CD4-positive, alpha-beta T cell treated with Interleukin-21 for 1 hour (primary cell): ENCODE measurements around the gene ZFYVE26.
"Not testable (repeated sequence)": the region's sequence is repeated elsewhere in the genome, so short reads cannot be mapped to it uniquely, and the experiment has no call there.

Source experiments
- DNase-seq: peaks from one replicate; pipeline ENCODE4 v3.0.0-alpha.2; 2020

The ZFYVE26 gene

DNA sequence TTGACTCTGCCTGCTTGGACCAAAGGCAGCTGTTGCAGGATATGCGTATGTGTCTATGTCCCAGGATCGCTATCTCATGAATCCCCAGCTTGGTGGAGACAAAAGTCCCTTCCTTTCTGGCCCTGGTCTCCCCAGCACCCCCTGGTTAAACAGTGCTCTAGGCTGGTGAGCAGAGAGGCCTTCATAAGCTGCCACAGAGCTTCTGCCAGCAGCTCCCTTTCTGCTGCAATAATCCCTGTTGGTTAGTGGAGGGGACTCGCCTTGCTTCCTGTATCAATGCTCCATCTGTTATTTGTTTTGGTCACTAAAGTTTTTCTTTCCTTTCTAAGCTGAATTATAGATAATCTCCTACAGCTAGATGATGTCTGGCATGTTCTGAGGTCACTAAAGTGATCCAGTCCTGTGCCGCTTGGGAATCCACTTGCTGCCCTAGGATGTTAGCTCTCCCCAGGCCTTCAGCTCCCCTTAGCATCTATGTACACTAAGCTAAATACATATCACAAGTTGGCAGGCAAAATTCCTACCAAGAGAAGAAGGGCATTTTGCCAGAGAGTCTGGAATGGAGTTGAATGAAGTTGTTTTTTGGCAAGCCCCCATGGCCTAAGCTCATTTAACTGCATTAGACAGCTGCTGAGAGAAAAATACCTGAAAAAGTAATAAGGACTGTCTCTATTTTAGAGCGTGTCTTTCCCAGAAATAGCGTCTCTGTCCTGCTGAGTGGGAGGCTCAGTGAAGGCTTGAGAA is 66.9 kb downstream of the ZFYVE26 start:
- DNase-seq, result no peak

DNA sequence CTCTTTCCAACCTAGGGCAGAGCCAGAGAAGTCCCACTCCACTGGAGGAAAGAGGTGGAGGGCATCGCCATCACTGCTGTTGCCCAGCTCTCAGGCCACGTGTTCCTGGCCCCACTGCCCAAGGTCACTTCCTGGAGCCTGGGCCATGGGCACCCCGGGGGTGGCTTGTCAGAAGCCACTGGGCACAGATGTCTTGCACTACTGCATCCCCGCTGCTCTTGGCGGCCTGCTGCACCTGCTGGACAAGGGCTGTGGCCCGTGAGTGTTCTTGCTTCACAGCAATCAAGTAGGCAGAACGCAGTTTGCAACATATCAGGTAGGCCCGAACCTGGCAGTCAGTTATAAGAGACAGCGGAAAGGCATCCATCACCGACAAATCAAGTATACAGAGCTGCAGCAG is 68.1 kb downstream of the ZFYVE26 start:
- no peak for DNase-seq

DNA sequence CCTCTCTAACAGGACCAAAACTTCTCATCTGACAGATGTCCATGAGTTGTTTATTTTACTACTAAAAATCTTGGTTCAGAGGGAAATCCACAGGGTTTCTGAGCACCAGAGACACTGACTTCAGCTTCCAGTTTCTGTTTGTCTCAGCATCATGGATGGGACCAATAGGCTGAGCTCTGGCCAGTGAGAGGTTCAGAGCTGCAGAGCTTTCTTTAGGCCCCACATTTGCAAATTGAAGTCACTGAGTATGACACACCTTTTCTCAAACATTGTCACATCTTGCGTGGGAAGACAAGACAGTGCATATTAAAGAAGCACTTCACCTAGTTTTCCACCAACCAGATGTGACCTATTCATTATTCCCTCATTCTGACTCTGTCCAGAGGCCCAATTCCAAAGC is 69.5 kb downstream of the ZFYVE26 start:
- no peak for DNase-seq

DNA sequence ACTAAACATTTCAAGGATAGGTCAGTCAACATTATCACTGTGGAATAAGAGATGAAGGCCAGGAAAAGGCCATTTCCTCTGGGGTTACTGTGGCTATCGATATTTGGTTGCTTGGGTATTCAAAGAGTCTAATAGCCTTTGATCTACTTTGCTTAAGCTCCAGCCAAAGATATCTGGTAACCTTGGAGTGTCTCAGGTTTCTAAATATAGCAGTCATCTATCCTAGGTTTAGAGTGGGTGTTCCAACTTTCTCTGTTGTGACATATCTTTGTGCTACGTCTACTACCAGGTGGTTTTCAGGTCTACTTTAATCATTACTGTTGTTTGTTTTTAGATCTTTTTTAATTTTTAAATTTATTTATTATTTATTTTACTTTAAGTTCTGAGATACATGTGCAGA is 72.3 kb downstream of the ZFYVE26 start:
- no peak for DNase-seq

DNA sequence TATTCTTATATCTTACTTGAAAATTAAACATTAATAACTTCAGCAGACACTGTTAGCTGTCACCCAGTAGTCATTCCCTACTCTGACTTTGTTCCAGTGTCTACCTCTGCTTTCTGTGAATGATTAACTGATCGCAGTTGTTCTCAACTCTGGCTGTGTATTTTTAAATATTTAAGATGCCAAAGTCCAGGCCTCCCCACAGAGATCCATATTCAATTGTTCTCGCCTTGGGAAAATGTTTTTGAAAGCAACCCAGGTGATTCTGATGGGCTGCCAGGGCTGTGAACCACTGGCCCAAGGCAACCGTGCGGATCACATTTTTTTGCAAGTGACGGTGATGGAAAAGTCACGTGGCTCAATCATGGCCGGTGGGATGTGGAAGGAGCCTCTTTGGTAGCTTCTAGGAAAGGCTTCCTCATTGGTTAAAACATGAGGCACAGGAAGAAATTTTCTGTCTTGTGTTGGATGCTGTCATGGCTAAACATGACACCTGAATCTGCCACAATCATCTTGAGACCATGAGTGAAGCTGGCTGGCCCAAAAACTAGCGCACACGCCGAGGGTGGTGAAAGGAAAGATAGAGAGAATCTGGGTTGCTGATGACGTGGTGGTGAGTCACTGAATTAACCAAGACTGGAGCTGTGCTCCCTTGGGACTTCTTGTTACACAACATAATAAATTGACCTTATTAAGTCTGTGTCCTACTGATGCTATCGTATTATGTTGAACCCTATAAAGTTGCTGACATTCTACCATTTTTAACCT is 77.5 kb downstream of the ZFYVE26 start:
- DNase-seq, result no peak

DNA sequence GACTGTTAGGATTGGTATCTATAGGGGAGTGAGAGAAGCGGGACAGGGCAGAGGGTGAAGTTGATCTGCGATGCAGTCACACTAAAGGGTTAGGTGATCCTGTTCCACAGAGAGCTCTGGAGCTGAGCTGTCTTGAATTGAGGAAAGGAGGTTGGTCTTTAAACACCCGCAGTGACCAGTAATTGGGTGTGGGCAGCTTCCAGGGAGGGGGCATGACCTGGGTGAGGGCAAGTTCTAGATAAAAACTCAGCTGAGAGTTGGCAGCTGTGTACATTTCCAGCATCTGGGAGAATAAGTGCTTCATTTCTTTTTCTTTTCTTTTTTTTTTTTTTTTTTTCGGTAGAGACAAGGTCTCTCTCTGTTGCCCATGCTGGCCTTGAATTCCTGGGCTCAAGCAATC is 79.6 kb downstream of the ZFYVE26 start:
- DNase-seq, result no peak

DNA sequence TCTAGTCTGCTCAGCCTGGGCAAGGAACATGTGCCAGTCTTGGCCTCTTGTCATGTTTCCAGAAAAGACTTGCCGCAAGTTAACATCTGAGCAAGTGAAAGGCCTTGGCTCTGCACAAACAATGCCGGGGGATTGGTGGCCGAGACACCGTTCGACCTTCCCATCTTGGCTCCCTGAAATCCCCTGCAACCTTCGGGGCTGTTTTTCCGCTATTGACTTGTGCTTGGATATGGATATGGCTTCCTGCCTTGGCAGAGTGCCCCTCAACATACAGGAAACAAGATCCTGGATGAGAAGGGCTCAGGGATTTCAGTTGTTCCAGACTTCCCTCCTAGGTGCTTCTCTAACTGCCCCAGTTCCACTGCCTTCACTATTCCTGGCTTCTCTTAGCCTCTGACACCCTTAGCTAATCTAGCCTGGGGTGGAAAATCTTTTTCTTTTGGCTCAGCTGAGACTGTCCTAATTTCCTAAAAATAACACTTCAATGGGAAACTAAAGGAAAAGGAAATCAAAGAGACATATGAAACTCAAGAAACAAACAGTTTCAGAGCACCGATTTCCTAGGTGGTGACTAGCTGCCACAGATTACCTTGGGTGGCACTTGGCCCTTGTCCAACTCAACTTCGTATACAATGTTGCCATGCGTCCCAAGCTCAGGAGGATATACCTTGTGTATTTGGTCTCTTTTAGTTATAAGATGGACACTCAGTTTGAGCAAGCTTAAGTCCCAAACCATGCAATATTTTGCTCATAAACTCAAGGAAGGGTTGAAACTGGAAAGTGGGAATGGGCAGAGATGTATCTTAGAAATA is 80.8 kb downstream of the ZFYVE26 start:
- DNase-seq, result no peak

DNA sequence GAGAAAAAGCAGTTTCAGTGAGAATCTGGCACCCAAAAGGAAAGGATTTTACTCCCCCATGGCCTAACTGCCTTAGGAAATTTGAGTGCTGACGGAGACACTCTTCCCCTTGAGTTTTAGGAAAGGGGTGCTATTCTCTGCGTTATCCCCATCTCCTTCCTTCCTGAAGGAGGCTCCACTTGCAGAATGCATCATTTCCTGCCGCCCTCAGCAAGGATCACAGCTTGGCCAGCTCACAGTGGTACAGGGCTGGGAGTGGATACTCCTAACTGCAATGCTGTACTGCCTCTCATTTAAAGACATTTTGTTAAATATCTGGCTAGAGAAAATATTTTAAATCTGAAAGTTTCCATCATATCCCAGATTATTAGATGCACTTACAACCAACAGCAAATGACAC is 81.7 kb downstream of the ZFYVE26 start:
- no peak for DNase-seq

DNA sequence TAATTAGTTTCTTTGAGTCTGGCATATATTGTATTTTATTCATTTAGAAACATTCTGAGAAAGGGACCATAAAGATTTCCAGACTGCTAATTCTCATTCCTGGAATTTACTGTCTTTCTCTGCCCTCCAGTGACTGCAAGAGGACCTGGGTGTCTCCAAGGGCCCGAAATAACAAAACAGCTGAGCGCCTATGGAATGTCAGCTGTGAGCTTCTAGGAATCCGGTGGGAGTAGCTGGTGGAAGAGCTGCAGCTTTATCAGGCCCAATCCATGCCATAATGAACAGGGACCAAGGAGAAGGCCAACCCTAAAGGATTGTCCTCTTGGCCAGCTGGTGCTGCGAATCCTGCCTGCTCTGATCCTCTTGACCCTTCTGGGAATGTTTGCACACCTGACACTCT is 82.8 kb downstream of the ZFYVE26 start:
- no peak for DNase-seq

DNA sequence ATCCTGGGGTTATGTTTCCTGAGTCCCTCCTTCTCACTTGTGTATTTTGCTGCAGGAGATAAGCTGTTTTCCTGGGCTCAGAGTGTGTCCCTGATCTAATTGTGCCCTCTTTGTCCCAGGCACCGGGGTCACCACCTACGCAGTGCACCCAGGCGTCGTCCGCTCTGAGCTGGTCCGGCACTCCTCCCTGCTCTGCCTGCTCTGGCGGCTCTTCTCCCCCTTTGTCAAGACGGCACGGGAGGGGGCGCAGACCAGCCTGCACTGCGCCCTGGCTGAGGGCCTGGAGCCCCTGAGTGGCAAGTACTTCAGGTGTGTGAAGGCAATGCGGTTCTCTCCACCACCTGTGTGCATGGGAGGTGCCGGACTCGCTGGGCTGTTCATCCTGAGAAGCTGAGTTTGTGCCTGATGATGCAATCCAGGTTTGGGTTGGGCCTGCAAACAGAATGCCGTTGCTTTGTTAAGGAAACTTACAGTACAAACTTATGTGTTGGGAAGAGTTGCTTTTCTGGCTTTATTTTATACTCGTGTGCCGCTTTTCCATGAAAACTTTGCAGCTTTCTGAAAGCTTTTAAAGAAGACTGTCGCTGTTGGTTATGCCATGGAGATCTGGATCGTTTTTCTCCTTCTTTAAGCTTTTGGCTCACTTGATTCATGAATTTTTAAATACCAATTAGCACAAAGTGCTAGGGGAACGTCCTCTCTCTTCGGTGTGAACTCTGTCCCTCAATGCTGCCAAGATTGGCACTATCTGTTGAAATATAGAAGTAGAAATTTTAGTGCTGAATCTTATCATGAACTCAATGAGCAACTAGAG is 87.1 kb downstream of the ZFYVE26 start:
- DNase-seq, result no peak

DNA sequence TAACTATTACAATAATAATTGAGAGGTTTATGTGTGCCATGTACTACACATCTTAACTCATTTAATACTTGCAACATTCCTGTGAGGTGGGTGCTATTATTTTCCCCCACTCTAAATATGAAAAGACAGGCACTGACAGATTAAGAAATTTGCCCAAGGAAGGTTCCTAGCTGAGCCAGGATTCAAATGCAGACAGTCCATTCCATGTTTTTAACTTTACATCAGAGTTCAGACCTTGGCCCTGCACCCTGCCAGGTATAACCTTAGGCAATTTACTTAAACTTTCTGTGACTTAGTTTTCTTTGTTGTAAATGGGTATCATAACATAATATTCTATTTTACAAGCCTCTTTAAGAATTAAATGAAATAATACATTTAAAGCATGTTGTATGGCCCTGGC is 88.1 kb downstream of the ZFYVE26 start:
- no peak for DNase-seq

DNA sequence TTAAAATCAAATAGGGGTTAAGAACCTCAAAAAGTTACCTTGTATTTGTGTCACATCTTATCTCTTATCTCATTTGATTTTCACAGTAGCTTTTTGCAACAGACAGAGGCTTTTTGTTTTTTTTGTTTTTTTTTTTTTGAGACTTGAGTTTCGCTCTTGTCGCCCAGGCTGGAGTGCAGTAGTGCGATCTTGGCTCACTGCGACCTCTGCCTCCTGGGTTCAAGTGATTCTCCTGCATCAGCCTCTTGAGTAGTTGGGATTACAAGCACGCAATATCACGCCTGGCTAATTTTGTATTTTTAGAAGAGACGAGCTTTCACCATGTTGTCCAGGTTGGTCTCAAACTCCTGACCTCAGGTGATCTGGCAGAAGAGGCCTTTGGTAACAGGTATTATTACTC is 89.0 kb downstream of the ZFYVE26 start:
- DNase-seq, result no peak

DNA sequence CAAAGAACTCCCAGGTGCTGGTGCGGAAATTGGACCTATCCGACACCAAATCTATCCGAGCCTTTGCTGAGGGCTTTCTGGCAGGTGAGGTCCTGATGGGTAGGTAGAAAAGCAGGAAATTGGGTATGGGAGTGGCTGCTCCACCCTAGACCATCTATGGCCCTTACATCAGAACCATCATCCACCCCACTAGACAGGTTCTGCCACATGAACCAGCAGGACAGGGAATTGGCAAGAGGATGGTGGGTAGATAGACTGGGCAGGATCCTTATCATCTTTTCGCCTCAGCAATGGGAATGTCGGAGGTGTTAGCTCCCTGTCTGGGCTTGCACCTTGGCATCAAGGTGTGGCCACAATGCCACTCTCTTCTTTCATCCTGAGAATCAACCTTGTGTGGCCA is 91.2 kb downstream of the ZFYVE26 start:
- no peak for DNase-seq

DNA sequence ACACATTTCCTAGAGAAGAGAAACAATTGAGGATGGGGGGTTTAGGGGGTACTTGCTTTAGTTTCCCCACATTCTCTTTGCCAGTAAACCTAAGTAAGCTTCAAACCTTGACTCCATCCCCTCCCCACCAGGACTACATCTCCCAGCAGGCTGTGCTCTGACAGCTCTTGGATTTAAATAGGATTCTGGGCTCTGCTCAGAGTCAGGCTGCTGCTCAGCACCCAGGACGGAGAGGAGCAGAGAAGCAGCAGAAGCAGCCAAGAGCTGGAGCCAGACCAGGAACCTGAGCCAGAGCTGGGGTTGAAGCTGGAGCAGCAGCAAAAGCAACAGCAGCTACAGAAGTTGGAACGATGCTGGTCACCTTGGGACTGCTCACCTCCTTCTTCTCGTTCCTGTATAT is 94.1 kb downstream of the ZFYVE26 start:
- no peak for DNase-seq

DNA sequence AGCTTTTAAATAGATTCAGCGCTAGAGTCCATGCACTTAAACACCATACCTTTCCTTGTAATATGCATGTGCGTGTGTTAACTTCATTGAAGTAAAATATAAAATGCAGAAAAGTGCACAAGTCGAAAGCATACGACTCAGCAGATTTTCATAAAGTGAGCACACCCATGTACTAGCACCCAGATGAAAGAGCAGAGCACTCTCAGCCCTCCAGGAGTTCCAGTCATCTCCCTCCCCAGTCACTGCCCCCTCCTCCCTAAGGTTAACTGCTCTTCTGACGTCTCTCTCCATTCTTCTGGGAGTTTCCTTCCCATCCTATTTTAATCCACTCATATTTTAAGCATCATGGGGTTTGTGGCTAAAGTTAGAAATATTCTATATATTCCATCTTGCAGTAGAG is 94.5 kb downstream of the ZFYVE26 start:
- no peak for DNase-seq

DNA sequence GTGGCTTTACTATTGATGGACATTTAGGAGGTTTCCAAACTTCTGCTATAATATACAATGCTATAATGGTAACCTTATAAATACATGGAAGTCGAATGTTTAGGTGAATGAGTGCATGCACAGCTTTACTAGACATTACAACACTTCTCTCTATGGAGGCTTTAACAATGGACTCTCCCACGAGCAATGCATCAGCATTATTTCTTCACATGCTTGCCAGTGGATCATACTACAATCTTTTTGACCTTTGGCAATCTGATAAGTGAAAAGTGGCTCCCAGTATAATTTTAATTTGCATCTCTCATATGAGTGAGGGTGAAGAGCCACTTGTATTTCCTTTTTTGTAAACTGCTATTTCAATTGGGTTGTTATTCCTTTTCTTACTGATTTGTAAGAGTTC is 96.5 kb downstream of the ZFYVE26 start:
- no peak for DNase-seq

DNA sequence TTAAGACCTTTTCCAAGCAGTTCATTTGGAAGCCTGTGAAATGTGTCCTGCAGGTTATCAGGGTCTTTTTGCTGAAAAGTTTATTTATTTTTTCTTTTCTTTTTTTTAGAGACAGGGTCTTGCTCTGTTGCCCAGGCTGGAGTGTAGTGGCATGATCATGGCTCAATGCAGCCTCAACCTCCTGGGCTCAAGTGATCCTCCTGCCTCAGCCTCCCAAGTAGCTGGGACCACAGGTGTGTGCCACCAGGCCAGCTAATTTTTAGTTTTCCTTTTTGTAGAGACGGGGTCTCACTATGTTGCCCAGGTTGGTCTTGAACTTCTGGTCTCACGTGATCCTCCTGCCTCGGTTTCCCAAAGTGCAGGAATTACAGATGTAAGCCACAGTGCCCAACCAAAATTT is 97.0 kb downstream of the ZFYVE26 start:
- DNase-seq, result not testable (repeated sequence)

DNA sequence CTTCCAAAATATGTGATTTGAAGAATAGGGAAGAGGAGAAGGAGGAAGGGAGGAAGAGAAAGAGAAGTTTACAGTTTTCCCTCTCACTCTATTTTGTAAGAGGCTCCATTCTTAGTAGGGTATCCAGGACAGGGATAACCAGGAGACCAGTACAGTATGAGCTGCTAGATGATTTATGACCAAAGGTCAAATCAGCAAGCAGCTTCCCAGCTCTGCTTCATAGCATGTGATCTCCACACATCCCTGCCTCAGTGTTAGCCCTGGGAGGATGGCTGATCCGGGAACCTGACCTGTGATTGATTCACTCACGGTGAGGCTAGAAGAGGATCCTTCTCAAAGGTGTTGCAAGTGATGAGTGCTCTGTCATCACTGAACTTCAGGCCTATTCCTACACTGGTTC is 98.1 kb downstream of the ZFYVE26 start:
- no peak for DNase-seq

DNA sequence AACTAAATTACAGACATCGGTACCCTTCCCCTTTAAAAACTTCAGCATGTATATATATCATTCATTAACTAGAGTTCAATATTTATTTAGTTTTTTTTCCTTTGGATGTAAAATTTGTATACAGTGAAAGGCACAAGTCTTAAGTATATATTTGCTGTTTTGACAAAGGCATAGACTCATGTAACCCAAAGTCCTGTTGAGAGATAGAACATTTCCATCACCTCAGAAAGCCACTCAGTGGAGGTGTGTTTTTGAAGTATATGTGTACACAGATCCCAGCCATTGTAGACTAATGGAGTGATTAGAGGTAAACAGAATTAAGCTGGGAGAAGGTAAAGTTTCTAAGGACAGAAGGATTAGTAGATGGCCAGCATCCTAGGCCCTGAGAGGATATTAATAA is 99.3 kb downstream of the ZFYVE26 start:
- DNase-seq, result no peak

DNA sequence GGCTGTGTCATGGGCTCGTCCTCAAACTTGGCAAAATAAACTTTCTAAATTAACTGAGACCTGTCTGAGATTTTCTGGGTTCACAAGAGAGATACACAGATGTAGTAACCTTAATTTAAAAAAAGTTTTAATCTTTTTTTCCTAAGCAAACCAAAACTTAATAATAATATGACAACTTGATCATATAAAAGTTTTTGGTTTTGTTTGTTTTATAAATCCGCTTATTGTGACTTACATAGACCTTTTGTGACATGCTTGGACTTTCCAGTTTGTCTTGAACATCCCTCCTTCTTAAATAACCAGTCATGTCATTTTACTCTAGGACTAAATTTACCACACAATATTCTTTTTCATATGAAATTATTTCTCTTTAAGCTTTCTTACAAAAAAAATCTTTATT is 106.2 kb downstream of the ZFYVE26 start:
- DNase-seq, result no peak

DNA sequence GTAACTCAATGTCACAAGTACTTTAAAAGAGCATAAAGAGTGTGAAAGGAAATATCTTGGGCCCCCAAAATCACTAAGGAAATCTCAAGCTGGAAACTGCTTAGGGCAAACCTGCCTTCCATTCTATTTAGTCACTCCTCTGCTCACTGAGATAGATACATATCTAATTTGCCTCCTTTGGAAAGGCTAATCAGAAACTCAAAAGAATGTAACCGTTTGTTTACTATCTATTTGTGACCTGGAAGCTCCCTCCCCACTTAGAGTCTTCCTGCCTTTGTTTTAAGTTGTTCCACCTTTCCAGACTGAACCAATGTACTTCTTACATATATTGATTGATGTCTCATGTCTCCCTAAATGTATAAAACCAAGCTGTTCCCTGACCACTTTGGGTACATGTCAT is 106.6 kb downstream of the ZFYVE26 start:
- DNase-seq, result not testable (repeated sequence)

DNA sequence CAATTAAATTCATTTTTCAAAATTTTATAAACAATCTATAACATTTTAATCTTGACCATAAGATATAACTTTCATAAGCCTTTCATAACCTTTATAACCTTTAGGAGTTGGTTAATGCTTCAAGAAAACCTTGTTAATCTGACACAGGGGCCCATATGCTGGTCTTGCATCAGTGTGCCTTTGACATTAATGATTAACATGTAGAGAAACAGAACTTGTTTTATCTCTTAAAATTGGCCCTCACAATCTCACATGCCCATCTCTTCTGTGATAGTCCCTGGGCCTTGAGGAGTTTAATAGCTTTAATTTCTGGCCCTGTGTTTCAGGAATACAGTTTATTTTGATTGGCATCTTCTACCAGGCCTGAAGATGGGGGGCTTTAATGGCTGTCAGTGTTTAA is 107.0 kb downstream of the ZFYVE26 start:
- not testable (repeated sequence) for DNase-seq

DNA sequence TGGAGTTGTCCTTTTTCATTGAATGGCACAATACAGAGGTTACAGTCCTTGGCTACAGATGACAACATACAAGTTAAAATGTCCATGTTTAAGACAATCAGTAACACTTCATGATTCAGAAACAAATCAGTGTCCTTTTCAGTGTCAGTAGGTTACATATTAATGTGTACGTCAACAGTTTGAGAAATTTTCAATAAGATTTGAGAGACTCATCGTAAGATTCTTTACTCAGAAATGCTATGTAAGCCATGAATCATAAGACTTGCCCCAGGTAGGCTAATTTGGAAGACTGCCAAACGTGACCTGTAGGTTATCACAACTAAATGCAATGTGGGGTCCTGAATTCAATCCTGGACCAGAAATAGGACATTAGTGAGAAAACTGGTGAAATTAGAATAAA is 111.2 kb downstream of the ZFYVE26 start:
- DNase-seq, result no peak
